Endothelial cell (in vitro differentiated cells): Measurements from ENCODE around the gene SBF2. TPM values are rescaled to one million over a fixed set of nuclear protein-coding genes. Genes with fewer than 3 reads are reported as not detected.

Experiments
- DNase-seq: peaks from one replicate; pipeline ENCODE4 v3.0.0; 2021; ENCODE audit warnings: low spot score
- H3K27ac Mint-ChIP-seq: one replicate; pipeline ENCODE4 v1.8.0; 2021; ENCODE audit warnings: mixed read lengths, inconsistent platforms; ENCODE audit not compliant: unreplicated experiment
- H3K27me3 Mint-ChIP-seq: one replicate; pipeline ENCODE4 v1.8.0; 2021; ENCODE audit warnings: mild to moderate bottlenecking, moderate library complexity, mixed read lengths, inconsistent platforms; ENCODE audit not compliant: unreplicated experiment
- H3K36me3 Mint-ChIP-seq: one replicate; pipeline ENCODE4 v1.8.0; 2021; ENCODE audit warnings: mild to moderate bottlenecking, low read depth, mixed read lengths, inconsistent platforms; ENCODE audit not compliant: unreplicated experiment
- H3K4me1 Mint-ChIP-seq: one replicate; pipeline ENCODE4 v1.8.0; 2021; ENCODE audit warnings: mild to moderate bottlenecking, mixed read lengths, inconsistent platforms; ENCODE audit not compliant: unreplicated experiment
- H3K4me3 Mint-ChIP-seq: one replicate; pipeline ENCODE4 v1.8.0; 2021; ENCODE audit warnings: mild to moderate bottlenecking, mixed read lengths, inconsistent platforms; ENCODE audit not compliant: unreplicated experiment
- H3K9me3 Mint-ChIP-seq: one replicate; pipeline ENCODE4 v1.8.0; 2021; ENCODE audit warnings: mixed read lengths, inconsistent platforms; ENCODE audit not compliant: unreplicated experiment
- CTCF ChIP-seq: fragments of 200-600 bp; sonication (generic); IDR thresholded peaks from one replicate; pipeline ENCODE4 v1.5.0; 2021; ENCODE audit warnings: antibody characterized with exemption; ENCODE audit not compliant: unreplicated experiment
- total RNA-seq: library from RNA; stranded (reverse); fragmentation: NEBNext Ultra II Directional; extraction: Animal tissue kit (Norgen Biotek cat#: 25700); gene quantifications from one replicate; pipeline ENCODE4 v1.2.1, GENCODE V29; 2021; ENCODE audit not compliant: unreplicated experiment

SBF2 gene
- total RNA-seq, 1 donor from 2014 or later: 40.8 TPM

- peak; percentile 99 for TF ChIP-seq CTCF
- H3K4me1 Mint-ChIP-seq: peaks cover 31% of the 10 kb centered on the region
- H3K4me3 Mint-ChIP-seq: peak overlapping the region; percentile 95
- peak; percentile 86 for DNase-seq
- peak overlapping the region; percentile 98 for H3K27ac Mint-ChIP-seq
- H3K27me3 Mint-ChIP-seq: peaks cover 20% of the 10 kb centered on the region
- peaks cover 18% of the 10 kb centered on the region for H3K36me3 Mint-ChIP-seq
- no peaks in the 10 kb centered on the region for H3K9me3 Mint-ChIP-seq
These were observed 13.6 kb upstream of the SBF2 start for GRCh38 chr11:10307400-10308200.

GRCh38 chr11:10307022-10307399 lies 13.0 kb upstream of the SBF2 start:
- peak overlapping the region; percentile 90 for H3K27ac Mint-ChIP-seq

GRCh38 chr11:10305964-10306918 lies 12.2 kb upstream of the SBF2 start:
- TF ChIP-seq CTCF: no peak
- Mint-ChIP-seq H3K27me3 (peaks cover 21% of the 10 kb centered on the region), H3K4me1 (peaks cover 36% of the 10 kb centered on the region), H3K27ac (peak overlapping the region; percentile 90), H3K4me3 (peak overlapping the region; percentile 95), H3K36me3 (peaks cover 18% of the 10 kb centered on the region), H3K9me3 (no peaks in the 10 kb centered on the region)
- DNase-seq: peak; percentile 26

More at GRCh38 chr11:10307022-10307399, 13.0 kb upstream of the SBF2 start:
- Mint-ChIP-seq H3K4me1 (peaks cover 34% of the 10 kb centered on the region), H3K9me3 (no peaks in the 10 kb centered on the region), H3K27me3 (peaks cover 21% of the 10 kb centered on the region), H3K4me3 (peak overlapping the region; percentile 95), H3K36me3 (peaks cover 18% of the 10 kb centered on the region)
- no peak for DNase-seq
- no peak for TF ChIP-seq CTCF

DNA sequence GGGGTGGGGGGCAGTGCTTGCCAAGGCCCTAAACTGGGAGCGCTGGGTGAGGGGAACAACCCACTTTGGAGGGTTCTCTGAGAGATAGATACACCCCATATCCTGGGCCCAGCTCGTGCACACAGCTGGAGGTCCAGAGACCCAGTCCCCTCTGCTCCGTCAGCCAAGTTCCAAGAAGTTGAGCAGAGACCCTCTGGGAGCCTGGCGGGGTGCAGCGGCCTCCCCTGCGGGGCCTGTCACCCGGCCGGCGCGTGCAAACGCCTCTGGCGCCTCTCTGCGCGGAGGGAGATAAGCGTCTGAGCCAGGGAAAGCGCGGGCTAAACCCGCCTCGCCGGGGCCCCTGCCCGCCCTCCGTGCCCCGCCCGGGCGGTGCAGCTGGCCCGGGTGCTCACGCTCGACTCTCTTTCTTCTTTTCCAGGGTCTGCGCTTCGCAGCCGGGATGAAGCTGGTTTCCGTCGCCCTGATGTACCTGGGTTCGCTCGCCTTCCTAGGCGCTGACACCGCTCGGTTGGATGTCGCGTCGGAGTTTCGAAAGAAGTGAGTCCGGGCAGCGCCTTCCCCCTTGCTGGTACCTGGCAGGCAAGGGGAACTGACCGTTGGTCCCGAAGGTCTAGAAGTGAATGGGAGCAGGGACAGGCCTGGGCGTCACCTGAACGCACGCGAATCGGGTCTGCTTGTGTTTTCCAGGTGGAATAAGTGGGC lies 11.4 kb upstream of the SBF2 start:
- H3K27ac Mint-ChIP-seq: peak overlapping the region; percentile 72
- H3K27me3 Mint-ChIP-seq: peaks cover 21% of the 10 kb centered on the region
- DNase-seq: peak; percentile 48
- peaks cover 36% of the 10 kb centered on the region for H3K4me1 Mint-ChIP-seq
- no peaks in the 10 kb centered on the region for H3K9me3 Mint-ChIP-seq
- TF ChIP-seq CTCF: no peak
- peak overlapping the region; percentile 95 for H3K4me3 Mint-ChIP-seq
- peaks cover 18% of the 10 kb centered on the region for H3K36me3 Mint-ChIP-seq
